ENCODE measurements around the gene NCS1.

- TF ChIP-seq, protein P1, sequence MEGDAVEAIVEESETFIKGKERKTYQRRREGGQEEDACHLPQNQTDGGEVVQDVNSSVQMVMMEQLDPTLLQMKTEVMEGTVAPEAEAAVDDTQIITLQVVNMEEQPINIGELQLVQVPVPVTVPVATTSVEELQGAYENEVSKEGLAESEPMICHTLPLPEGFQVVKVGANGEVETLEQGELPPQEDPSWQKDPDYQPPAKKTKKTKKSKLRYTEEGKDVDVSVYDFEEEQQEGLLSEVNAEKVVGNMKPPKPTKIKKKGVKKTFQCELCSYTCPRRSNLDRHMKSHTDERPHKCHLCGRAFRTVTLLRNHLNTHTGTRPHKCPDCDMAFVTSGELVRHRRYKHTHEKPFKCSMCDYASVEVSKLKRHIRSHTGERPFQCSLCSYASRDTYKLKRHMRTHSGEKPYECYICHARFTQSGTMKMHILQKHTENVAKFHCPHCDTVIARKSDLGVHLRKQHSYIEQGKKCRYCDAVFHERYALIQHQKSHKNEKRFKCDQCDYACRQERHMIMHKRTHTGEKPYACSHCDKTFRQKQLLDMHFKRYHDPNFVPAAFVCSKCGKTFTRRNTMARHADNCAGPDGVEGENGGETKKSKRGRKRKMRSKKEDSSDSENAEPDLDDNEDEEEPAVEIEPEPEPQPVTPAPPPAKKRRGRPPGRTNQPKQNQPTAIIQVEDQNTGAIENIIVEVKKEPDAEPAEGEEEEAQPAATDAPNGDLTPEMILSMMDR (conservative IDR thresholded peaks at IDR 0.05; ENCODE audit: low read length) = no peak
- no peak for TF ChIP-seq EZH2phosphoT487 (IDR thresholded peaks at IDR 0.05; ENCODE audit: borderline replicate concordance)
These were observed 15.3 kb downstream of the NCS1 start for GRCh38 chr9:130187523-130187846.

Data from Loucy (cell line).